ENCODE data around the gene FAR1.
"Not testable (repeated sequence)": the region's sequence is repeated elsewhere in the genome, so short reads cannot be mapped to it uniquely, and the experiment has no call there.

Gene FAR1

DNA sequence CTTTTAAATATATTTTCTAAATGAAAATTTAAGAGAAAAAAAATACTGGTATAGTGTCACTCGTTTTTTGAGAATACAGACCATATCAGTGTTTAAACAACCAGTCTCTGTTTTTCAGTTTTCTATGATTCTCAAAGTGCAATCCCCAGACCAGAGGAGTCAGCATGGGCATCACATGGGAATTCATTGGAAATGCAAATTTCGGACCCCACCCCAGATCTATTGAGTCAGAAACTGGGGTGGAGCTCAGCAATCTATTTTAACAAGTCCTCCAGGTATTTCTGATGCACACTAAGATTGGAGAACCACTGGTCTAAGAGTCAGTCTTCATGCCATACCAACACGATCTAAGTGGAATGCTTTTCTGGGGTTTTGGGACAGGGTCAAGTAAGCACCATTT lies 66.1 kb downstream of the FAR1 start:
- no peaks in the 10 kb centered on the region for H3K9me3 ChIP-seq (ENCODE audit: control insufficient read depth in 2 of 2, low read length in 2 of 2)
- no peak overlapping the region for H3K27ac ChIP-seq (ENCODE audit: low read depth in 2 of 2, low read length in 2 of 2)
- H3K36me3 ChIP-seq (ENCODE audit: control insufficient read depth in 2 of 2, insufficient read depth in 2 of 2, low read length in 2 of 2): no peaks in the 10 kb centered on the region
- H3K9ac ChIP-seq (ENCODE audit: low read depth in 1 of 2, low read length in 2 of 2): no peak overlapping the region
- no peaks in the 10 kb centered on the region for H3K4me1 ChIP-seq (ENCODE audit: control insufficient read depth in 2 of 2, insufficient read depth in 2 of 2, low read length in 2 of 2)
- H3K27me3 ChIP-seq (ENCODE audit: control insufficient read depth in 2 of 2, insufficient read depth in 2 of 2, low read length in 2 of 2): no peaks in the 10 kb centered on the region
- H3K4me3 ChIP-seq (ENCODE audit: low read length in 2 of 2): no peak overlapping the region

DNA sequence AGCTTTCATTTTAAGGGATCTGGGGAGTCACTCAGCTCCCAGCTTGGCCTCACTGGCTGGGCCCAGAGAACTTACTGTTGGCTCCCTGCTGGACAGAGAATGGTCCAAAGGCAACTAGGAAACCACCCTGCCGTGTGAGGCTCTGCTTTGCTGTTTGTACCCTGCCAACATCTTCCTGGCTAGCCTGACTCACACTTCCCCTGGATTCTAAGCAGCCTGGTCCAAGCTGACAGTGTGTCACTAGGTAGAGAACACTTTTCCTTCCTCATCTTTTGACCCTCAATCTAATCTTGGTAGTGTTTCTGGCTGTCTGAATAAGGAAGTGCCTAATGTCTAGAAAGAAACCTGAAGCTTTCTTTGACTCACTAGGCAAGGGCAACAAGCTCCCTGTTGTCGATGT lies 76.7 kb downstream of the FAR1 start:
- Histone ChIP-seq H3K9ac (ENCODE audit: low read depth in 1 of 2, low read length in 2 of 2) (no peak overlapping the region), H3K9me3 (ENCODE audit: control insufficient read depth in 2 of 2, low read length in 2 of 2) (no peaks in the 10 kb centered on the region), H3K4me3 (ENCODE audit: low read length in 2 of 2) (no peak overlapping the region), H3K36me3 (ENCODE audit: control insufficient read depth in 2 of 2, insufficient read depth in 2 of 2, low read length in 2 of 2) (no peaks in the 10 kb centered on the region), H3K27ac (ENCODE audit: low read depth in 2 of 2, low read length in 2 of 2) (no peak overlapping the region), H3K4me1 (ENCODE audit: control insufficient read depth in 2 of 2, insufficient read depth in 2 of 2, low read length in 2 of 2) (no peaks in the 10 kb centered on the region), H3K27me3 (ENCODE audit: control insufficient read depth in 2 of 2, insufficient read depth in 2 of 2, low read length in 2 of 2) (no peaks in the 10 kb centered on the region)

DNA sequence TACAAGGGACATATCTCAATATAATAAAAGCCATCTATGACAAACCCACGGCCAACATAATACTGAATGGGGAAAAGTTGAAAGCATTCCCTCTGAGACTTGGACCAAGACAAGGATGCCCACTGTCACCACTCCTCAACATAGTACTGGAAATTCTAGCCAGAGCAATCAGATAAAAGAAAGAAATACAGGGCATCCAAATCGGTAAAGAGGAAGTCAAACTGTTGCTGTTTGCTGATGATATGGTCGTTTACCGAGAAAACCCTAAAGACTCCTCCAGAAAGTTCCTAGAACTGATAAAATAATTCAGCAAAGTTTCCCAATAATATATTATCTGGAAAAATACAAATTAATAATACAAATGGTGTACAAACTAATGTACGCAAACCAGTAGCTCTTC lies 84.8 kb downstream of the FAR1 start:
- not testable (repeated sequence) for H3K9ac ChIP-seq (ENCODE audit: low read depth in 1 of 2, low read length in 2 of 2); H3K36me3 ChIP-seq (ENCODE audit: control insufficient read depth in 2 of 2, insufficient read depth in 2 of 2, low read length in 2 of 2); H3K4me1 ChIP-seq (ENCODE audit: control insufficient read depth in 2 of 2, insufficient read depth in 2 of 2, low read length in 2 of 2); H3K4me3 ChIP-seq (ENCODE audit: low read length in 2 of 2); H3K9me3 ChIP-seq (ENCODE audit: control insufficient read depth in 2 of 2, low read length in 2 of 2); H3K27me3 ChIP-seq (ENCODE audit: control insufficient read depth in 2 of 2, insufficient read depth in 2 of 2, low read length in 2 of 2); H3K27ac ChIP-seq (ENCODE audit: low read depth in 2 of 2, low read length in 2 of 2)

DNA sequence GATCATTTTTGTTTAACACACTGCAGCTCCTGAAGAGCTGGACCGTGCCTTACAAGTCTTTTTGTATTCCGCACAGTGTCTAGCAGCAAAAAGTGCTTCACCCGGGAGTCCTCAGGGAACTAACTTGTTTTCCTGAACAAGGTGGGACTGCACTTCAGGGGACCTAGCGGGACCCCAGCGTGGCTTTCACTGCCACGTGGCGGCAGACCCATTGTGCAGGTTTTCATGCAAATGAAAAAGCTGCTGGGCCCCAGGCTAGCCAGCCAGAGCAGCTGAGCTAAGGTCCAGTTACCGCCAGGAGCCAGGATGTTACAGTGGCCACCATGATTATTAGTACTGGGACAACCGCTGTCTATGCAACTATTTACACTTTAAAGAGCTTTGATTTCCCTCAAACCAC lies 90.6 kb downstream of the FAR1 start:
- no peaks in the 10 kb centered on the region for H3K9me3 ChIP-seq (ENCODE audit: control insufficient read depth in 2 of 2, low read length in 2 of 2)
- no peaks in the 10 kb centered on the region for H3K27me3 ChIP-seq (ENCODE audit: control insufficient read depth in 2 of 2, insufficient read depth in 2 of 2, low read length in 2 of 2)
- H3K27ac ChIP-seq (ENCODE audit: low read depth in 2 of 2, low read length in 2 of 2): no peak overlapping the region
- no peaks in the 10 kb centered on the region for H3K4me1 ChIP-seq (ENCODE audit: control insufficient read depth in 2 of 2, insufficient read depth in 2 of 2, low read length in 2 of 2)
- H3K36me3 ChIP-seq (ENCODE audit: control insufficient read depth in 2 of 2, insufficient read depth in 2 of 2, low read length in 2 of 2): no peaks in the 10 kb centered on the region
- H3K9ac ChIP-seq (ENCODE audit: low read depth in 1 of 2, low read length in 2 of 2): no peak overlapping the region
- no peak overlapping the region for H3K4me3 ChIP-seq (ENCODE audit: low read length in 2 of 2)

DNA sequence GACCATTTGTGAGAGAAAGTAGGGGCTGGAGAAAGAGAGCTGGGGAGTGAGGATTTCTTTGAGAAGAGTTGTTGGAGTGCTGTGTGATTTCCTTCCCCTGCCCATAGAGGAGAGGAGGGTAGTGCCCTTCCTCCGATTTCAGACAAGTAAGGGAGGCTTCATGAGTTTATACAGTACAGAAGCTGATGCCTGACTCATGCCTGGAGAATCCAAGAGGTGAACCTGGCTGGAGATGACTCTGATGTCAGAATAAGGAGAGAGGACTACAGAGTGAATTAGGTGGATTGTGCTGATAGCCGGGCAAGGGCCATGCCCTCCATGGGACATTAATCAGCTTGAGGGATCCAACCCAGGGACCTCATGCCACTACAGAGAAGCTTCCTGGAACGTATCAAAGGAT lies 91.6 kb downstream of the FAR1 start:
- Histone ChIP-seq H3K9ac (ENCODE audit: low read depth in 1 of 2, low read length in 2 of 2) (no peak overlapping the region), H3K4me3 (ENCODE audit: low read length in 2 of 2) (no peak overlapping the region), H3K9me3 (ENCODE audit: control insufficient read depth in 2 of 2, low read length in 2 of 2) (no peaks in the 10 kb centered on the region), H3K27ac (ENCODE audit: low read depth in 2 of 2, low read length in 2 of 2) (no peak overlapping the region), H3K4me1 (ENCODE audit: control insufficient read depth in 2 of 2, insufficient read depth in 2 of 2, low read length in 2 of 2) (no peaks in the 10 kb centered on the region), H3K36me3 (ENCODE audit: control insufficient read depth in 2 of 2, insufficient read depth in 2 of 2, low read length in 2 of 2) (no peaks in the 10 kb centered on the region), H3K27me3 (ENCODE audit: control insufficient read depth in 2 of 2, insufficient read depth in 2 of 2, low read length in 2 of 2) (no peaks in the 10 kb centered on the region)

DNA sequence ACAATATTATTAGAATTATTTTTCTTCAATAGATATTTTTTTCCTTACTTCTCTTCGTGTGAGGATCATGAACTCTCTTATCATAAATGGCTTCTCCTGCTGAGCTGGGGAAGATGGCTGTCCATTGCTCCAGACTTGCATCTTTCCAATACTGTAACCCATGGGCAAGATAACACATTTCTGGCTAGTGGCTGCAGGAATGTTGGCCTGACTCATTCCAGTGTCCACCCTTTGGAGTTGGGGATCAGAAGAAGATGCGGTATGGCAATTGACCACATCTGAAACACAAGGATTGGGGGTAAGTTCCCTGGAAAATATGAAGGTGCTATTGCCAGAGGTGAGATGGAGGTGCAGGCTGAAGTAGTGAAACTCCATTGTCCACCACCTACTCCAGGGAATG lies 92.8 kb downstream of the FAR1 start:
- Histone ChIP-seq H3K27me3 (ENCODE audit: control insufficient read depth in 2 of 2, insufficient read depth in 2 of 2, low read length in 2 of 2) (no peaks in the 10 kb centered on the region), H3K9ac (ENCODE audit: low read depth in 1 of 2, low read length in 2 of 2) (no peak overlapping the region), H3K4me1 (ENCODE audit: control insufficient read depth in 2 of 2, insufficient read depth in 2 of 2, low read length in 2 of 2) (no peaks in the 10 kb centered on the region), H3K27ac (ENCODE audit: low read depth in 2 of 2, low read length in 2 of 2) (no peak overlapping the region), H3K9me3 (ENCODE audit: control insufficient read depth in 2 of 2, low read length in 2 of 2) (no peaks in the 10 kb centered on the region), H3K36me3 (ENCODE audit: control insufficient read depth in 2 of 2, insufficient read depth in 2 of 2, low read length in 2 of 2) (no peaks in the 10 kb centered on the region), H3K4me3 (ENCODE audit: low read length in 2 of 2) (no peak overlapping the region)

DNA sequence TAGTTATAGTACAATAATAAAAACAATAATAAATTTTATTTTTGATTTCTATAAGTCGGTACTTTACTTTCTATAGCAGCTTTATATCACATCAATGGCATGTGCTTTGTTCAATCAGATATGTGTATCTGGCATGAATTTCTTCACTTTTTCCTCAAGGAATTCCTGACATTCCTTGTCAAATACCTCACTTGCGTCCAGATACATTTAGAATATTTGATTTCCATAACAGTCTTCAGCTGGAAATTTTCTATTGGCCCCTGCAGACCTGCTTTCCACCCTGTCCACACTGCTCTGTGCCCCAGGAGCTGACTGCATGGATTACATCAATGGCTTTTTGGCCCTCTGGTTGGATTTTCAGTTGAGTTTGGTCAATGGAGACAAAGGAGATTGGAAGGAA lies 93.2 kb downstream of the FAR1 start:
- Histone ChIP-seq H3K9ac (ENCODE audit: low read depth in 1 of 2, low read length in 2 of 2) (no peak overlapping the region), H3K27me3 (ENCODE audit: control insufficient read depth in 2 of 2, insufficient read depth in 2 of 2, low read length in 2 of 2) (no peaks in the 10 kb centered on the region), H3K36me3 (ENCODE audit: control insufficient read depth in 2 of 2, insufficient read depth in 2 of 2, low read length in 2 of 2) (no peaks in the 10 kb centered on the region), H3K4me1 (ENCODE audit: control insufficient read depth in 2 of 2, insufficient read depth in 2 of 2, low read length in 2 of 2) (no peaks in the 10 kb centered on the region), H3K27ac (ENCODE audit: low read depth in 2 of 2, low read length in 2 of 2) (no peak overlapping the region), H3K4me3 (ENCODE audit: low read length in 2 of 2) (no peak overlapping the region), H3K9me3 (ENCODE audit: control insufficient read depth in 2 of 2, low read length in 2 of 2) (no peaks in the 10 kb centered on the region)

DNA sequence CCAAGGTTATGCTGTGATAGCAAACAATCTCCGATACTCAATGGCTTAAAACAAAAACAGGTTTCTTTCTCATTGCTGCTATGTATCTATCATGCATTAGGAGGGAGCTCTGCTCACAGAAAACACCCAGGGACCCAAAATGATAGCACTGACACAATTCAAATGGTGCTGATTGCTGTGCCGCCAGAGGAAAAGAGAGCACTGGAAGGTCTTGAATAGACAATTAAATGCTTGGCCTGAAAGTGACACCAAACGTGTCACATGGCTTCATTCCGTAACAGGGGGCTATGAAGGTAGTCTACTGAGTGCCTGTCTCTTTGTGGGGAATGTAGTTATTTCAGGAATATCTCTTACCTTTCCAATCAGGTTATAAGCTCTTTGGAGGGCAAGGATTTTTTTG lies 94.2 kb downstream of the FAR1 start:
- Histone ChIP-seq H3K4me3 (ENCODE audit: low read length in 2 of 2) (no peak overlapping the region), H3K9me3 (ENCODE audit: control insufficient read depth in 2 of 2, low read length in 2 of 2) (no peaks in the 10 kb centered on the region), H3K9ac (ENCODE audit: low read depth in 1 of 2, low read length in 2 of 2) (no peak overlapping the region), H3K36me3 (ENCODE audit: control insufficient read depth in 2 of 2, insufficient read depth in 2 of 2, low read length in 2 of 2) (no peaks in the 10 kb centered on the region), H3K27ac (ENCODE audit: low read depth in 2 of 2, low read length in 2 of 2) (no peak overlapping the region), H3K4me1 (ENCODE audit: control insufficient read depth in 2 of 2, insufficient read depth in 2 of 2, low read length in 2 of 2) (no peaks in the 10 kb centered on the region), H3K27me3 (ENCODE audit: control insufficient read depth in 2 of 2, insufficient read depth in 2 of 2, low read length in 2 of 2) (no peaks in the 10 kb centered on the region)

DNA sequence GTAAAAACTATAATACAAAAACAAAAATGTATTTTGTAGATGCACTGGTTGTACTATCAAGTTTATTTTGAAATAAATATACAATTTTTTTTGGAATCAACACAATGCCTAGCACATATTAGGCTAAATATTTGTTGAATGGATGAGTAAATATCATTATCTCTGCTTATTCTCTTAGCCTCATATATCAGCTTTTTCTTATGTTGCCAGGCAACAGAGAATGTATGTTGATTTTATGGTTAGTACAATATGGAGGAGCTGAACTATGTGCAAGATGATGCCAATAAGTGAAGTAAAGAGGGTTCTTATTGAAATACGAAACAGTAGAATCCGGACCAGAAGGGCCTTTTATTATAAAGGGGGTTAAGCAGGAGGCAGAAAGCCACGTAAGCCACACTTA lies 94.9 kb downstream of the FAR1 start:
- Histone ChIP-seq H3K27ac (ENCODE audit: low read depth in 2 of 2, low read length in 2 of 2) (no peak overlapping the region), H3K4me1 (ENCODE audit: control insufficient read depth in 2 of 2, insufficient read depth in 2 of 2, low read length in 2 of 2) (no peaks in the 10 kb centered on the region), H3K9me3 (ENCODE audit: control insufficient read depth in 2 of 2, low read length in 2 of 2) (no peaks in the 10 kb centered on the region), H3K9ac (ENCODE audit: low read depth in 1 of 2, low read length in 2 of 2) (no peak overlapping the region), H3K27me3 (ENCODE audit: control insufficient read depth in 2 of 2, insufficient read depth in 2 of 2, low read length in 2 of 2) (no peaks in the 10 kb centered on the region), H3K4me3 (ENCODE audit: low read length in 2 of 2) (no peak overlapping the region), H3K36me3 (ENCODE audit: control insufficient read depth in 2 of 2, insufficient read depth in 2 of 2, low read length in 2 of 2) (no peaks in the 10 kb centered on the region)

DNA sequence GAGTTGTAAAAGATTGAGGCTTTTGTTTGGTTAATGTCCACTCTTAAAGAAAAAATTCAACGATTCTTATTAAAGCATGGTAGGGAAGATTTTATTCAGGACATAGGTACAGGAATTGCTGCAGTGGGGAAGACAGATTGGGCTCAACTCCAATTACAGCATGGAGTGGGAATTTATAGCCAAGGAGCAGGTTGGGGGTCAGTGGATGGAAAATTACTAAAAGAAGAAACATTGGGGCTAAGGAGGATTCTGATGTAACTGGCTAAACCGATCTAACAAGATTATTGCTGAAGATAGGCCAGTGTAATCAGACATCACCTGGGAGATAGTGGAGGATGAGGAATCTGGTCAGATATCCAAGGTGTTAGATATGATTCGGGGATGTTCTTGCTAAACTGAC lies 97.4 kb downstream of the FAR1 start:
- no peaks in the 10 kb centered on the region for H3K36me3 ChIP-seq (ENCODE audit: control insufficient read depth in 2 of 2, insufficient read depth in 2 of 2, low read length in 2 of 2)
- no peak overlapping the region for H3K4me3 ChIP-seq (ENCODE audit: low read length in 2 of 2)
- no peaks in the 10 kb centered on the region for H3K4me1 ChIP-seq (ENCODE audit: control insufficient read depth in 2 of 2, insufficient read depth in 2 of 2, low read length in 2 of 2)
- H3K27me3 ChIP-seq (ENCODE audit: control insufficient read depth in 2 of 2, insufficient read depth in 2 of 2, low read length in 2 of 2): no peaks in the 10 kb centered on the region
- H3K27ac ChIP-seq (ENCODE audit: low read depth in 2 of 2, low read length in 2 of 2): no peak overlapping the region
- no peaks in the 10 kb centered on the region for H3K9me3 ChIP-seq (ENCODE audit: control insufficient read depth in 2 of 2, low read length in 2 of 2)
- no peak overlapping the region for H3K9ac ChIP-seq (ENCODE audit: low read depth in 1 of 2, low read length in 2 of 2)

DNA sequence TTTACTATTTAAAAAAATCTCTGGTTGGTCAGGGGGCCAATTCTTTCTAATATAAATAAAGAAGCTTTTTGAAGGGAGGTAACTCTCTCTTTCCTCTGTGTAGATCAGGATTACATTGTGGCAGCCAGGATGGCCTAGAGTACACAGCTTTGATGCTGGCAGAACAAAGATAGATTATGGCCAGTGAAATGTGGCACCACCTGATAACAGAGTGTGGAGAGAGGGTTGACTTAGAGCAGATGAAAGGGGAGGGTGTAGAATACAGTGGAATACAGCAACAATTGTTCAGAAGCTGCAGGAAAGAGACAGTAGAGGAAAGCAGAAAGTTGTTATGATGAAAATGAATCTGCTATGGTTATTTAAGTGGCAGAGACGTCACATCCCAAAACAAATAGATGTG lies 99.0 kb downstream of the FAR1 start:
- H3K36me3 ChIP-seq (ENCODE audit: control insufficient read depth in 2 of 2, insufficient read depth in 2 of 2, low read length in 2 of 2): no peaks in the 10 kb centered on the region
- H3K4me1 ChIP-seq (ENCODE audit: control insufficient read depth in 2 of 2, insufficient read depth in 2 of 2, low read length in 2 of 2): no peaks in the 10 kb centered on the region
- no peak overlapping the region for H3K27ac ChIP-seq (ENCODE audit: low read depth in 2 of 2, low read length in 2 of 2)
- H3K4me3 ChIP-seq (ENCODE audit: low read length in 2 of 2): no peak overlapping the region
- H3K9me3 ChIP-seq (ENCODE audit: control insufficient read depth in 2 of 2, low read length in 2 of 2): no peaks in the 10 kb centered on the region
- no peaks in the 10 kb centered on the region for H3K27me3 ChIP-seq (ENCODE audit: control insufficient read depth in 2 of 2, insufficient read depth in 2 of 2, low read length in 2 of 2)
- H3K9ac ChIP-seq (ENCODE audit: low read depth in 1 of 2, low read length in 2 of 2): no peak overlapping the region

Data from mucosa of rectum (tissue), 2 donors.